Measurements from ENCODE around the gene ITGAD.

The ITGAD gene

GRCh38 chr16:31451201-31451600 is 58.1 kb downstream of the ITGAD start:
- no peak overlapping the region for H3K9ac ChIP-seq (ENCODE audit: low read length)
- no peaks in the 10 kb centered on the region for H3K9me3 ChIP-seq (ENCODE audit: insufficient read depth, low read length)
- peaks cover 7% of the 10 kb centered on the region; the same call in 1 of the 2 replicates for H4K20me1 ChIP-seq (ENCODE audit: low read depth, low read length)

GRCh38 chr16:31451681-31452351 is 58.7 kb downstream of the ITGAD start:
- H3K27me3 ChIP-seq (ENCODE audit: low read length) = no peaks in the 10 kb centered on the region
- no peaks in the 10 kb centered on the region for H3F3A ChIP-seq (ENCODE audit: insufficient read depth)
- H3K4me3 ChIP-seq (ENCODE audit: insufficient read depth, low read length, poor library complexity, severe bottlenecking) = no peak overlapping the region
- no peaks in the 10 kb centered on the region for H3K9me3 ChIP-seq (ENCODE audit: insufficient read depth, low read length)
- no peaks in the 10 kb centered on the region for H3K9me2 ChIP-seq (replicated peaks; ENCODE audit: insufficient read depth, low read length)
- TF ChIP-seq, protein P1, sequence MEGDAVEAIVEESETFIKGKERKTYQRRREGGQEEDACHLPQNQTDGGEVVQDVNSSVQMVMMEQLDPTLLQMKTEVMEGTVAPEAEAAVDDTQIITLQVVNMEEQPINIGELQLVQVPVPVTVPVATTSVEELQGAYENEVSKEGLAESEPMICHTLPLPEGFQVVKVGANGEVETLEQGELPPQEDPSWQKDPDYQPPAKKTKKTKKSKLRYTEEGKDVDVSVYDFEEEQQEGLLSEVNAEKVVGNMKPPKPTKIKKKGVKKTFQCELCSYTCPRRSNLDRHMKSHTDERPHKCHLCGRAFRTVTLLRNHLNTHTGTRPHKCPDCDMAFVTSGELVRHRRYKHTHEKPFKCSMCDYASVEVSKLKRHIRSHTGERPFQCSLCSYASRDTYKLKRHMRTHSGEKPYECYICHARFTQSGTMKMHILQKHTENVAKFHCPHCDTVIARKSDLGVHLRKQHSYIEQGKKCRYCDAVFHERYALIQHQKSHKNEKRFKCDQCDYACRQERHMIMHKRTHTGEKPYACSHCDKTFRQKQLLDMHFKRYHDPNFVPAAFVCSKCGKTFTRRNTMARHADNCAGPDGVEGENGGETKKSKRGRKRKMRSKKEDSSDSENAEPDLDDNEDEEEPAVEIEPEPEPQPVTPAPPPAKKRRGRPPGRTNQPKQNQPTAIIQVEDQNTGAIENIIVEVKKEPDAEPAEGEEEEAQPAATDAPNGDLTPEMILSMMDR (IDR thresholded peaks at IDR 0.05; ENCODE audit: insufficient read depth, low read length, poor library complexity, severe bottlenecking) = peak; percentile 23
- no peak for TF ChIP-seq EZH2phosphoT487 (conservative IDR thresholded peaks at IDR 0.05; ENCODE audit: low read length)
- no peak overlapping the region for H3K27ac ChIP-seq (ENCODE audit: low read depth, low read length)
- no peak overlapping the region for H3K4me2 ChIP-seq (ENCODE audit: low read depth, low read length, poor library complexity, severe bottlenecking)
- peaks cover 7% of the 10 kb centered on the region; the same call in 1 of the 2 replicates for H4K20me1 ChIP-seq (ENCODE audit: low read depth, low read length)
- no peak overlapping the region for H3K9ac ChIP-seq (ENCODE audit: low read length)
- H2AFZ ChIP-seq (ENCODE audit: low read depth, low read length, severe bottlenecking) = no peak overlapping the region
- H3K36me3 ChIP-seq (ENCODE audit: low read length) = no peaks in the 10 kb centered on the region
- H3K79me2 ChIP-seq (ENCODE audit: insufficient read depth, low read length) = peaks cover 17% of the 10 kb centered on the region

More at GRCh38 chr16:31451201-31451600, 58.1 kb downstream of the ITGAD start:
- Histone ChIP-seq H2AFZ (ENCODE audit: low read depth, low read length, severe bottlenecking) (no peak overlapping the region), H3K36me3 (ENCODE audit: low read length) (no peaks in the 10 kb centered on the region), H3K27ac (ENCODE audit: low read depth, low read length) (no peak overlapping the region), H3F3A (ENCODE audit: insufficient read depth) (no peaks in the 10 kb centered on the region), H3K4me2 (ENCODE audit: low read depth, low read length, poor library complexity, severe bottlenecking) (no peak overlapping the region), H3K79me2 (ENCODE audit: insufficient read depth, low read length) (peaks cover 13% of the 10 kb centered on the region), H3K4me3 (ENCODE audit: insufficient read depth, low read length, poor library complexity, severe bottlenecking) (no peak overlapping the region), H3K9me2 (replicated peaks; ENCODE audit: insufficient read depth, low read length) (no peaks in the 10 kb centered on the region), H3K27me3 (ENCODE audit: low read length) (no peaks in the 10 kb centered on the region)
- TF ChIP-seq EZH2phosphoT487 (conservative IDR thresholded peaks at IDR 0.05; ENCODE audit: low read length) = no peak
- TF ChIP-seq, protein P1 (IDR thresholded peaks at IDR 0.05; ENCODE audit: insufficient read depth, low read length, poor library complexity, severe bottlenecking) = no peak

DNA sequence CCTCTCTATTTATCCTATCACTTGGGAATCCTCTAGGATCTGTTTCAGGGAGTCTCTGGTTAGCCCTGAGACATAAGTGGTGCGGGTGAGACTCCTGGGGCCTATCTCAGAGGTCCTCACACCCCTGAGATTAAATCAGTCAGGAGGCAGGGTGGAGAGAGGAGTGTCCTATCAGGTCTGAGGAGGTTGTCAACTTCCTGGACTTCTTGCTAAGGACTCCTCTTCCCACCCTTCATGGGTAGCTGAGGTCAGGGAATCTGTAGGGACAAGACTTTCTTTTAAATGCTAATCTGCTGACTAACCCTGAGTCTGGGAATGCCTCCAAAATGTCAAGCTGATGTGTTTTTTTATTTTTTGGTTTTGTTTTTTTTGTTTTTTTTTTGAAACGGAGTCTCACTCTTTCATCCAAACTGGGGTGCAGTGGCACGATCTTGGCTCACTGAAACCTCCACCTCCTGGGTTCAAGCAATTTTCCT is 59.5 kb downstream of the ITGAD start:
- no peak overlapping the region for H3K9ac ChIP-seq (ENCODE audit: low read length)
- no peak overlapping the region for H3K27ac ChIP-seq (ENCODE audit: low read depth, low read length)
- H3K9me2 ChIP-seq (replicated peaks; ENCODE audit: insufficient read depth, low read length) = no peaks in the 10 kb centered on the region
- TF ChIP-seq, protein P1 (IDR thresholded peaks at IDR 0.05; ENCODE audit: insufficient read depth, low read length, poor library complexity, severe bottlenecking) = no peak
- no peak for TF ChIP-seq EZH2phosphoT487 (conservative IDR thresholded peaks at IDR 0.05; ENCODE audit: low read length)
- H3K9me3 ChIP-seq (ENCODE audit: insufficient read depth, low read length) = no peaks in the 10 kb centered on the region
- H3K36me3 ChIP-seq (ENCODE audit: low read length) = no peaks in the 10 kb centered on the region
- no peak overlapping the region for H3K4me2 ChIP-seq (ENCODE audit: low read depth, low read length, poor library complexity, severe bottlenecking)
- no peak overlapping the region for H3K4me3 ChIP-seq (ENCODE audit: insufficient read depth, low read length, poor library complexity, severe bottlenecking)
- H3K79me2 ChIP-seq (ENCODE audit: insufficient read depth, low read length) = peaks cover 26% of the 10 kb centered on the region
- no peaks in the 10 kb centered on the region for H3F3A ChIP-seq (ENCODE audit: insufficient read depth)
- H2AFZ ChIP-seq (ENCODE audit: low read depth, low read length, severe bottlenecking) = no peak overlapping the region
- H3K27me3 ChIP-seq (ENCODE audit: low read length) = no peaks in the 10 kb centered on the region
- peaks cover 7% of the 10 kb centered on the region; the same call in 1 of the 2 replicates for H4K20me1 ChIP-seq (ENCODE audit: low read depth, low read length)
